SK-N-SH (cell line): ENCODE measurements around the gene PIP4P1.

Experiments
- TF ChIP-seq, protein P1 (sequence below): fragments of 200-600 bp; sonication (generic); IDR thresholded peaks from 2 replicates; pipeline ENCODE4 v1.6.1; 2017; ENCODE audit warnings: antibody characterized with exemption, mild to moderate bottlenecking, moderate library complexity
- TF ChIP-seq, protein P2 (sequence below): fragments of 150-350 bp; IDR thresholded peaks from 2 replicates; pipeline ENCODE4 v1.6.1; 2017; ENCODE audit warnings: antibody characterized with exemption, low read length, low read depth, borderline replicate concordance

DNA sequence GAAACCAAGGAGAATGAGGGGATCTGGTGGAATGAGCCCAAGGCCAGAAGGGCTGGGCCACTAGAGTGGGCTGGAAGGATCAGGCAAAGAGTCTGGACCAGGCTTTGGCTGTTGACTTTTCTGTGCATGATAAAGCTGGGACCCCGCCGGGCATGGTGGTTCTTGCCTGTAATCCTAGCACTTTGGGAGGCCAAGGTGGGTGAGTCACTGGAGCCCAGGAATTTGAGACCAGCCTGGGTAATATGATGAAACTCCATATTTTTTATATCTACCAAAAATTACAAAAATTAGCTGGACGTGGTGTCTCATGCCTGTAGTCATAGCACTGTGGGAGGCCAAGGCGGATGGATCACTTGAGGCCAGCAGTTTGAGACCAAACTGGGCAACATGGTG is 24.9 kb downstream of the PIP4P1 start:
- TF ChIP-seq, protein P1, sequence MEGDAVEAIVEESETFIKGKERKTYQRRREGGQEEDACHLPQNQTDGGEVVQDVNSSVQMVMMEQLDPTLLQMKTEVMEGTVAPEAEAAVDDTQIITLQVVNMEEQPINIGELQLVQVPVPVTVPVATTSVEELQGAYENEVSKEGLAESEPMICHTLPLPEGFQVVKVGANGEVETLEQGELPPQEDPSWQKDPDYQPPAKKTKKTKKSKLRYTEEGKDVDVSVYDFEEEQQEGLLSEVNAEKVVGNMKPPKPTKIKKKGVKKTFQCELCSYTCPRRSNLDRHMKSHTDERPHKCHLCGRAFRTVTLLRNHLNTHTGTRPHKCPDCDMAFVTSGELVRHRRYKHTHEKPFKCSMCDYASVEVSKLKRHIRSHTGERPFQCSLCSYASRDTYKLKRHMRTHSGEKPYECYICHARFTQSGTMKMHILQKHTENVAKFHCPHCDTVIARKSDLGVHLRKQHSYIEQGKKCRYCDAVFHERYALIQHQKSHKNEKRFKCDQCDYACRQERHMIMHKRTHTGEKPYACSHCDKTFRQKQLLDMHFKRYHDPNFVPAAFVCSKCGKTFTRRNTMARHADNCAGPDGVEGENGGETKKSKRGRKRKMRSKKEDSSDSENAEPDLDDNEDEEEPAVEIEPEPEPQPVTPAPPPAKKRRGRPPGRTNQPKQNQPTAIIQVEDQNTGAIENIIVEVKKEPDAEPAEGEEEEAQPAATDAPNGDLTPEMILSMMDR, result no peak
- TF ChIP-seq, protein P2, sequence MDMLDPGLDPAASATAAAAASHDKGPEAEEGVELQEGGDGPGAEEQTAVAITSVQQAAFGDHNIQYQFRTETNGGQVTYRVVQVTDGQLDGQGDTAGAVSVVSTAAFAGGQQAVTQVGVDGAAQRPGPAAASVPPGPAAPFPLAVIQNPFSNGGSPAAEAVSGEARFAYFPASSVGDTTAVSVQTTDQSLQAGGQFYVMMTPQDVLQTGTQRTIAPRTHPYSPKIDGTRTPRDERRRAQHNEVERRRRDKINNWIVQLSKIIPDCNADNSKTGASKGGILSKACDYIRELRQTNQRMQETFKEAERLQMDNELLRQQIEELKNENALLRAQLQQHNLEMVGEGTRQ, result no peak
